ENCODE results near the gene HLA-F.

Gene HLA-F

GRCh38 chr6:29744621-29745020, 21.4 kb downstream of the HLA-F start:
- DNase-seq = no peak

- DNase-seq = no peak
Observed at GRCh38 chr6:29745386-29745785, 22.2 kb downstream of the HLA-F start.

GRCh38 chr6:29745855-29746449, 22.7 kb downstream of the HLA-F start:
- DNase-seq = no peak

- DNase-seq = no peak
Observed at GRCh38 chr6:29746846-29747687, 23.8 kb downstream of the HLA-F start.

- DNase-seq = no peak
Observed at GRCh38 chr6:29747688-29748250, 24.5 kb downstream of the HLA-F start.

GRCh38 chr6:29748391-29749307, 25.4 kb downstream of the HLA-F start:
- peak; percentile 23 for DNase-seq

- DNase-seq = no peak
Observed at GRCh38 chr6:29749308-29749662, 26.1 kb downstream of the HLA-F start.

- no peak for DNase-seq
Observed at GRCh38 chr6:29749668-29750067, 26.4 kb downstream of the HLA-F start.

- DNase-seq = no peak
Observed at GRCh38 chr6:29750709-29751108, 27.5 kb downstream of the HLA-F start.

GRCh38 chr6:29751480-29751879, 28.2 kb downstream of the HLA-F start:
- no peak for DNase-seq

- peak; percentile 7 for DNase-seq
Observed at GRCh38 chr6:29752451-29753308, 29.4 kb downstream of the HLA-F start.

GRCh38 chr6:29753309-29753644, 30.0 kb downstream of the HLA-F start:
- no peak for DNase-seq

- DNase-seq = no peak
Observed at GRCh38 chr6:29755295-29755871, 32.1 kb downstream of the HLA-F start.

GRCh38 chr6:29757282-29757681, 34.0 kb downstream of the HLA-F start:
- no peak for DNase-seq

GRCh38 chr6:29757701-29758293, 34.6 kb downstream of the HLA-F start:
- DNase-seq = no peak

- no peak for DNase-seq
Observed at GRCh38 chr6:29758761-29759160, 35.5 kb downstream of the HLA-F start.

- no peak for DNase-seq
Observed at GRCh38 chr6:29759457-29759856, 36.2 kb downstream of the HLA-F start.

GRCh38 chr6:29760328-29760727, 37.1 kb downstream of the HLA-F start:
- DNase-seq = no peak

- DNase-seq = no peak
Observed at GRCh38 chr6:29762051-29762450, 38.8 kb downstream of the HLA-F start.

- DNase-seq = no peak
Observed at GRCh38 chr6:29762781-29763214, 39.6 kb downstream of the HLA-F start.

GRCh38 chr6:29763491-29764289, 40.5 kb downstream of the HLA-F start:
- no peak for DNase-seq
